ENCODE measurements around the gene C3. TPM values are rescaled to one million over a fixed set of nuclear protein-coding genes. Genes with fewer than 3 reads are reported as not detected.

Gene C3
- total RNA-seq, 1 donor from 2014 or later = 11.4 TPM

- FAIRE-seq (no peak), DNase-seq (ENCODE audit: low spot score in 2 of 2) (no peak)
Observed at GRCh38 chr19:6697291-6697690, 23.2 kb downstream of the C3 start.

GRCh38 chr19:6696239-6696820 is 24.1 kb downstream of the C3 start:
- FAIRE-seq = no peak
- no peak for DNase-seq (ENCODE audit: low spot score in 2 of 2)

- FAIRE-seq (no peak), DNase-seq (ENCODE audit: low spot score in 2 of 2) (no peak)
Observed at GRCh38 chr19:6694147-6694815, 26.2 kb downstream of the C3 start.

GRCh38 chr19:6693681-6694080 is 26.8 kb downstream of the C3 start:
- FAIRE-seq (no peak), DNase-seq (ENCODE audit: low spot score in 2 of 2) (no peak)

GRCh38 chr19:6693056-6693471 is 27.4 kb downstream of the C3 start:
- DNase-seq (ENCODE audit: low spot score in 2 of 2) = no peak
- FAIRE-seq = no peak

- DNase-seq (ENCODE audit: low spot score in 2 of 2) (no peak), FAIRE-seq (no peak)
Observed at GRCh38 chr19:6692027-6692426, 28.4 kb downstream of the C3 start.

GRCh38 chr19:6691342-6691741 is 29.1 kb downstream of the C3 start:
- DNase-seq (ENCODE audit: low spot score in 2 of 2) = no peak

GRCh38 chr19:6690160-6690885 is 30.1 kb downstream of the C3 start:
- DNase-seq (ENCODE audit: low spot score in 2 of 2) (no peak), FAIRE-seq (no peak)

More at GRCh38 chr19:6691342-6691741, 29.1 kb downstream of the C3 start:
- FAIRE-seq = no peak

GRCh38 chr19:6687114-6687513 is 33.3 kb downstream of the C3 start:
- DNase-seq (ENCODE audit: low spot score in 2 of 2) = no peak
- FAIRE-seq = no peak

- no peak for FAIRE-seq
Observed at GRCh38 chr19:6686628-6686975, 33.8 kb downstream of the C3 start.

GRCh38 chr19:6685962-6686627 is 34.4 kb downstream of the C3 start:
- DNase-seq (ENCODE audit: low spot score in 2 of 2) (no peak), FAIRE-seq (no peak)

More at GRCh38 chr19:6686628-6686975, 33.8 kb downstream of the C3 start:
- no peak for DNase-seq (ENCODE audit: low spot score in 2 of 2)

- FAIRE-seq = no peak
- DNase-seq (ENCODE audit: low spot score in 2 of 2) = no peak
Observed at GRCh38 chr19:6685482-6685881, 35.0 kb downstream of the C3 start.

- DNase-seq (ENCODE audit: low spot score in 2 of 2) = no peak
- no peak for FAIRE-seq
Observed at GRCh38 chr19:6683971-6684370, 36.5 kb downstream of the C3 start.

GRCh38 chr19:6682607-6683128 is 37.8 kb downstream of the C3 start:
- DNase-seq (ENCODE audit: low spot score in 2 of 2) (no peak), FAIRE-seq (no peak)

- no peak for DNase-seq (ENCODE audit: low spot score in 2 of 2)
Observed at GRCh38 chr19:6680141-6680540, 40.3 kb downstream of the C3 start.

GRCh38 chr19:6679139-6679538 is 41.3 kb downstream of the C3 start:
- DNase-seq (ENCODE audit: low spot score in 2 of 2) = no peak
- FAIRE-seq = no peak

More at GRCh38 chr19:6680141-6680540, 40.3 kb downstream of the C3 start:
- no peak for FAIRE-seq

- no peak for FAIRE-seq
- no peak for DNase-seq (ENCODE audit: low spot score in 2 of 2)
Observed at GRCh38 chr19:6678690-6679109, 41.8 kb downstream of the C3 start.

GRCh38 chr19:6677883-6678689 is 42.4 kb downstream of the C3 start:
- no peak for DNase-seq (ENCODE audit: low spot score in 2 of 2)

GRCh38 chr19:6677495-6677882 is 43.0 kb downstream of the C3 start:
- FAIRE-seq (no peak), DNase-seq (ENCODE audit: low spot score in 2 of 2) (no peak)

More at GRCh38 chr19:6677883-6678689, 42.4 kb downstream of the C3 start:
- no peak for FAIRE-seq

GRCh38 chr19:6676288-6676687 is 44.2 kb downstream of the C3 start:
- DNase-seq (ENCODE audit: low spot score in 2 of 2) = no peak
- no peak for FAIRE-seq

All from frontal cortex (tissue), 4 donors.